DOHH2 (cell line): ENCODE measurements around the gene CACNA1A.

Experiments
- H3F3A ChIP-seq: fragments of 200-600 bp; sonication (generic), shearing (Covaris generic); 2 replicates; pipeline ENCODE4 v1.6.0; 2016; ENCODE audit warnings: antibody characterized with exemption, mild to moderate bottlenecking; ENCODE audit not compliant: control insufficient read depth, insufficient read depth
- H3K27ac ChIP-seq: fragments of 200-600 bp; sonication (generic); 2 replicates; pipeline ENCODE4 v1.5.1; 2014; ENCODE audit warnings: low read depth, mild to moderate bottlenecking, low read length, moderate library complexity
- H3K27me3 ChIP-seq: fragments of 200-600 bp; sonication (generic); 2 replicates; pipeline ENCODE4 v1.6.1; 2014; ENCODE audit warnings: mild to moderate bottlenecking, low read length, mixed read lengths; ENCODE audit not compliant: control insufficient read depth
- H3K36me3 ChIP-seq: fragments of 200-600 bp; sonication (generic); 2 replicates; pipeline ENCODE4 v1.6.1; 2014; ENCODE audit warnings: mild to moderate bottlenecking, low read length, moderate library complexity, mixed read lengths; ENCODE audit not compliant: control insufficient read depth
- H3K4me1 ChIP-seq: fragments of 200-600 bp; sonication (generic); 2 replicates; pipeline ENCODE4 v1.6.1; 2014; ENCODE audit warnings: mild to moderate bottlenecking, low read length, mixed read lengths; ENCODE audit not compliant: control insufficient read depth
- H3K4me2 ChIP-seq: fragments of 200-600 bp; sonication (generic); 2 replicates; pipeline ENCODE4 v1.6.0; 2014; ENCODE audit warnings: mild to moderate bottlenecking, low read length, moderate library complexity
- H3K4me3 ChIP-seq: fragments of 200-600 bp; sonication (generic); 2 replicates; pipeline ENCODE4 v1.5.1; 2014; ENCODE audit warnings: mild to moderate bottlenecking, low read length, mixed read lengths
- H3K79me2 ChIP-seq: fragments of 200-600 bp; sonication (generic); 2 replicates; pipeline ENCODE4 v1.6.1; 2014; ENCODE audit warnings: mild to moderate bottlenecking, low read length, mixed read lengths; ENCODE audit not compliant: control insufficient read depth
- H3K9me2 ChIP-seq: fragments of 200-600 bp; sonication (generic); replicated peaks from 2 replicates; pipeline ENCODE4 v1.6.1; 2014; ENCODE audit warnings: mild to moderate bottlenecking, low read length, mixed read lengths; ENCODE audit not compliant: control insufficient read depth
- H3K9me3 ChIP-seq: fragments of 200-600 bp; sonication (generic); 2 replicates; pipeline ENCODE4 v1.6.1; 2014; ENCODE audit warnings: antibody characterized with exemption, low read length, mixed read lengths; ENCODE audit not compliant: control insufficient read depth, insufficient read depth
- H4K20me1 ChIP-seq: fragments of 200-600 bp; sonication (generic); 2 replicates; pipeline ENCODE4 v1.6.0; 2014; ENCODE audit warnings: low read depth, mild to moderate bottlenecking, antibody characterized with exemption, low read length, moderate library complexity; ENCODE audit not compliant: control insufficient read depth, insufficient read depth
- EZH2phosphoT487 ChIP-seq: fragments of 200-600 bp; sonication (generic); IDR thresholded peaks from 2 replicates; pipeline ENCODE4 v1.6.1; 2017; ENCODE audit warnings: borderline replicate concordance, mild to moderate bottlenecking, antibody characterized with exemption, low read length, moderate library complexity, mixed read lengths
- TF ChIP-seq, protein P1 (sequence below): fragments of 200-600 bp; sonication (generic); IDR thresholded peaks from one replicate; pipeline ENCODE4 v1.5.1; 2014; ENCODE audit warnings: antibody characterized with exemption, mild to moderate bottlenecking, low read depth, low read length; ENCODE audit not compliant: poor library complexity, severe bottlenecking

The CACNA1A gene

DNA sequence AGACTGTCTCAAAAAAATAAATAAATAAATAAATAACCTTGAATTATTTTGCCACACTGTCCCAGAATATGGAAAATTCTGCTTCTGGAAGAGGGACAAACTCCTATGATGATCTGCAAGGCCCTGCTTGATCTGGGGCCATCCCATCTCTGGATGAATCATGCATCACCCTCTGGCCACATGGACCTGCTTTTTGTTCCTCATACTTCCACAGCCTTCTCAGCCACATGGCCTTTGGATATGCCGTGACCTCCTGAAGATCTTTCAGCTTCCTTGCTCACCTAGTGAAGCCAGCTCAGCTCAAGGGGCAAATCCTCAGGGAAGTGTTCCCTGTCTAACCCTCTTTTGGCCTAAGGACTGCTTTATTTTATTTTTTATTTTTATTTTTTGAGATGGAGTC, 345.7 kb downstream of the CACNA1A start:
- TF ChIP-seq EZH2phosphoT487 = no peak
- TF ChIP-seq, protein P1, sequence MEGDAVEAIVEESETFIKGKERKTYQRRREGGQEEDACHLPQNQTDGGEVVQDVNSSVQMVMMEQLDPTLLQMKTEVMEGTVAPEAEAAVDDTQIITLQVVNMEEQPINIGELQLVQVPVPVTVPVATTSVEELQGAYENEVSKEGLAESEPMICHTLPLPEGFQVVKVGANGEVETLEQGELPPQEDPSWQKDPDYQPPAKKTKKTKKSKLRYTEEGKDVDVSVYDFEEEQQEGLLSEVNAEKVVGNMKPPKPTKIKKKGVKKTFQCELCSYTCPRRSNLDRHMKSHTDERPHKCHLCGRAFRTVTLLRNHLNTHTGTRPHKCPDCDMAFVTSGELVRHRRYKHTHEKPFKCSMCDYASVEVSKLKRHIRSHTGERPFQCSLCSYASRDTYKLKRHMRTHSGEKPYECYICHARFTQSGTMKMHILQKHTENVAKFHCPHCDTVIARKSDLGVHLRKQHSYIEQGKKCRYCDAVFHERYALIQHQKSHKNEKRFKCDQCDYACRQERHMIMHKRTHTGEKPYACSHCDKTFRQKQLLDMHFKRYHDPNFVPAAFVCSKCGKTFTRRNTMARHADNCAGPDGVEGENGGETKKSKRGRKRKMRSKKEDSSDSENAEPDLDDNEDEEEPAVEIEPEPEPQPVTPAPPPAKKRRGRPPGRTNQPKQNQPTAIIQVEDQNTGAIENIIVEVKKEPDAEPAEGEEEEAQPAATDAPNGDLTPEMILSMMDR = no peak

DNA sequence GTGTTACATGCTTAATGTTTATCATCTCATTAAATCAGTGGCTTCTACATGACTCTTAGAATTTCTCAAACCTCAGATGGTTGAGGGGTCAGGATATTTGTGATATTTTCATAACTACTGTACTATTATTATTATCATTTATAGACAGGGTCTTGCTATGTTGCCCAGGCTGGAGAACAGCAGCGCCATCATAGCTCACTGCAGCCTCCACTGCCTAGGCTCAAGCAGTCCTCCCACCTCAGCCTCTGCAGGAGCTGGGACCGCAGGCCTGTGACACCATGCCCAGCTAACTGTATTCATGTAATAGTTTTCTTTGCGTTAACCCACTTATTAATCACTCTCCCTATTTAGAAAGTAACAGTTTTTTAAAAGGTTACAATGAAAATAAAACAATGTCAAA, 346.6 kb downstream of the CACNA1A start:
- Histone ChIP-seq H3K27me3 (no peaks in the 10 kb centered on the region), H3K4me1 (peaks cover 73% of the 10 kb centered on the region), H4K20me1 (no peaks in the 10 kb centered on the region), H3K36me3 (peaks cover 9% of the 10 kb centered on the region), H3K4me2 (no peak overlapping the region), H3K9me3 (no peaks in the 10 kb centered on the region), H3K79me2 (peaks cover 6% of the 10 kb centered on the region), H3F3A (peaks cover 61% of the 10 kb centered on the region), H3K27ac (no peak overlapping the region), H3K4me3 (no peak overlapping the region), H3K9me2 (no peaks in the 10 kb centered on the region)
- TF ChIP-seq EZH2phosphoT487 = no peak
- TF ChIP-seq, protein P1 = no peak

More for the DNA sequence above, 345.7 kb downstream of the CACNA1A start:
- no peaks in the 10 kb centered on the region for H3K9me3 ChIP-seq
- H3K79me2 ChIP-seq = no peaks in the 10 kb centered on the region
- peaks cover 75% of the 10 kb centered on the region for H3K4me1 ChIP-seq
- no peaks in the 10 kb centered on the region for H3K27me3 ChIP-seq
- H3K4me3 ChIP-seq = no peak overlapping the region
- no peaks in the 10 kb centered on the region for H4K20me1 ChIP-seq
- H3K36me3 ChIP-seq = 0 out of 2 replicates have a peak, but pooled peaks cover 2% of the 10 kb centered on the region
- H3K9me2 ChIP-seq = no peaks in the 10 kb centered on the region
- H3K4me2 ChIP-seq = no peak overlapping the region
- no peak overlapping the region for H3K27ac ChIP-seq
- H3F3A ChIP-seq = peaks cover 59% of the 10 kb centered on the region
